Measurements from ENCODE around the gene SLITRK6. TPM values are rescaled to one million over a fixed set of nuclear protein-coding genes. Genes with fewer than 3 reads are reported as not detected.

The SLITRK6 gene
- total RNA-seq (1 to 10 TPM in 3 of 4 donors, under 1 TPM in 1; 0.61 to 4.5 (median 1.7) TPM), polyA plus RNA-seq (1.2 TPM)
- long read RNA-seq, donor 1: 0 reads
- long read RNA-seq, donor 2: 0 reads
- long read RNA-seq, donor 3: 0 reads
- long read RNA-seq, donor 4: 0 reads

- H3K4me3 ChIP-seq (ENCODE audit: low read length): peak within 1 kb of the TSS; percentile 18
- H3K4me1 ChIP-seq (ENCODE audit: control insufficient read depth, insufficient read depth, low read length): no peaks in the 10 kb centered on the region
- ATAC-seq: peak in 1 of 2 donors; percentile 65
- no peaks in the 10 kb centered on the region for H3K27me3 ChIP-seq (ENCODE audit: control insufficient read depth, insufficient read depth)
- 10% methylated on average over 3 of the region's 3 CpGs for WGBS
- no peak within 1 kb of the TSS for H3K27ac ChIP-seq (ENCODE audit: low read length)
- no peak for DNase-seq
- intact Hi-C loops (cut with DNase I): no loop called here
- H3K9me3 ChIP-seq (ENCODE audit: control insufficient read depth, low read length): no peaks in the 10 kb centered on the region
Measured at GRCh38 chr13:85799097-85799582, at the start of gene SLITRK6. Gene SLITRK6, minus strand, starts transcription at chr13:85799419. Its CDS starts 2,911 bp downstream, at chr13:85796508.

- H3K27ac ChIP-seq (ENCODE audit: low read length): no peak overlapping the region
- no peaks in the 10 kb centered on the region for H3K27me3 ChIP-seq (ENCODE audit: control insufficient read depth, insufficient read depth)
- H3K9me3 ChIP-seq (ENCODE audit: control insufficient read depth, low read length): no peaks in the 10 kb centered on the region
- H3K4me1 ChIP-seq (ENCODE audit: control insufficient read depth, insufficient read depth, low read length): no peaks in the 10 kb centered on the region
- intact Hi-C loops (cut with DNase I): no loop called here
- no peak overlapping the region for H3K4me3 ChIP-seq (ENCODE audit: low read length)
- WGBS: 74% methylated on average over 6 of the region's 6 CpGs
- ATAC-seq (no peak), DNase-seq (no peak)
Measured at GRCh38 chr13:85847012-85847411, 47.8 kb upstream of the SLITRK6 start.

- Histone ChIP-seq H3K27ac (ENCODE audit: low read length) (no peak overlapping the region), H3K4me1 (ENCODE audit: control insufficient read depth, insufficient read depth, low read length) (no peaks in the 10 kb centered on the region), H3K27me3 (ENCODE audit: control insufficient read depth, insufficient read depth) (no peaks in the 10 kb centered on the region), H3K9me3 (ENCODE audit: control insufficient read depth, low read length) (no peaks in the 10 kb centered on the region), H3K4me3 (ENCODE audit: low read length) (no peak overlapping the region)
- DNase-seq (no peak), ATAC-seq (no peak)
- intact Hi-C loops (cut with DNase I): no loop called here
- WGBS: 49% methylated on average over 2 of the region's 2 CpGs
Measured at GRCh38 chr13:85841427-85841826, 42.2 kb upstream of the SLITRK6 start.

GRCh38 chr13:85833921-85834320 is 34.7 kb upstream of the SLITRK6 start:
- DNase-seq: no peak
- 90% methylated on average over 2 of the region's 2 CpGs for WGBS
- Histone ChIP-seq H3K9me3 (ENCODE audit: control insufficient read depth, low read length) (no peaks in the 10 kb centered on the region), H3K27me3 (ENCODE audit: control insufficient read depth, insufficient read depth) (no peaks in the 10 kb centered on the region), H3K4me3 (ENCODE audit: low read length) (no peak overlapping the region), H3K27ac (ENCODE audit: low read length) (no peak overlapping the region), H3K4me1 (ENCODE audit: control insufficient read depth, insufficient read depth, low read length) (no peaks in the 10 kb centered on the region)
- intact Hi-C loops (cut with DNase I): no loop called here
- no peak for ATAC-seq

- DNase-seq (no peak), ATAC-seq (no peak)
- intact Hi-C loops (cut with DNase I): no loop called here
- WGBS: 62% methylated on average over 2 of the region's 2 CpGs
- Histone ChIP-seq H3K4me3 (ENCODE audit: low read length) (no peak overlapping the region), H3K4me1 (ENCODE audit: control insufficient read depth, insufficient read depth, low read length) (no peaks in the 10 kb centered on the region), H3K27me3 (ENCODE audit: control insufficient read depth, insufficient read depth) (no peaks in the 10 kb centered on the region), H3K9me3 (ENCODE audit: control insufficient read depth, low read length) (no peaks in the 10 kb centered on the region), H3K27ac (ENCODE audit: low read length) (no peak overlapping the region)
Measured at GRCh38 chr13:85828094-85828684, 29.0 kb upstream of the SLITRK6 start.

GRCh38 chr13:85825454-85825853 is 26.2 kb upstream of the SLITRK6 start:
- DNase-seq (no peak), ATAC-seq (no peak)
- H3K9me3 ChIP-seq (ENCODE audit: control insufficient read depth, low read length): no peaks in the 10 kb centered on the region
- no peak overlapping the region for H3K27ac ChIP-seq (ENCODE audit: low read length)
- H3K4me1 ChIP-seq (ENCODE audit: control insufficient read depth, insufficient read depth, low read length): no peaks in the 10 kb centered on the region
- intact Hi-C loops (cut with DNase I): no loop called here
- no peaks in the 10 kb centered on the region for H3K27me3 ChIP-seq (ENCODE audit: control insufficient read depth, insufficient read depth)
- H3K4me3 ChIP-seq (ENCODE audit: low read length): no peak overlapping the region
- 47% methylated on average over 3 of the region's 3 CpGs for WGBS

- Histone ChIP-seq H3K27me3 (ENCODE audit: control insufficient read depth, insufficient read depth) (no peaks in the 10 kb centered on the region), H3K9me3 (ENCODE audit: control insufficient read depth, low read length) (no peaks in the 10 kb centered on the region), H3K4me3 (ENCODE audit: low read length) (no peak overlapping the region), H3K27ac (ENCODE audit: low read length) (no peak overlapping the region), H3K4me1 (ENCODE audit: control insufficient read depth, insufficient read depth, low read length) (no peaks in the 10 kb centered on the region)
- intact Hi-C loops (cut with DNase I): no loop called here
- DNase-seq: no peak
- no peak for ATAC-seq
- 84% methylated on average over 7 of the region's 7 CpGs for WGBS
Measured at GRCh38 chr13:85823832-85824231, 24.6 kb upstream of the SLITRK6 start.

- DNase-seq (no peak), ATAC-seq (no peak)
- Histone ChIP-seq H3K4me3 (ENCODE audit: low read length) (no peak overlapping the region), H3K27me3 (ENCODE audit: control insufficient read depth, insufficient read depth) (no peaks in the 10 kb centered on the region), H3K4me1 (ENCODE audit: control insufficient read depth, insufficient read depth, low read length) (no peaks in the 10 kb centered on the region), H3K9me3 (ENCODE audit: control insufficient read depth, low read length) (no peaks in the 10 kb centered on the region), H3K27ac (ENCODE audit: low read length) (no peak overlapping the region)
- 78% methylated on average over 2 of the region's 2 CpGs for WGBS
- intact Hi-C loops (cut with DNase I): no loop called here
Measured at GRCh38 chr13:85819513-85819912, 20.3 kb upstream of the SLITRK6 start.

GRCh38 chr13:85816413-85816812 is 17.2 kb upstream of the SLITRK6 start:
- DNase-seq: no peak
- no peaks in the 10 kb centered on the region for H3K4me1 ChIP-seq (ENCODE audit: control insufficient read depth, insufficient read depth, low read length)
- H3K4me3 ChIP-seq (ENCODE audit: low read length): no peak overlapping the region
- H3K27me3 ChIP-seq (ENCODE audit: control insufficient read depth, insufficient read depth): no peaks in the 10 kb centered on the region
- no peak overlapping the region for H3K27ac ChIP-seq (ENCODE audit: low read length)
- no peaks in the 10 kb centered on the region for H3K9me3 ChIP-seq (ENCODE audit: control insufficient read depth, low read length)
- intact Hi-C loops (cut with DNase I): no loop called here
- ATAC-seq: no peak

- ATAC-seq: no peak
- intact Hi-C loops (cut with DNase I): no loop called here
- H3K27me3 ChIP-seq (ENCODE audit: control insufficient read depth, insufficient read depth): no peaks in the 10 kb centered on the region
- WGBS: 76% methylated on average over 1 of the region's 1 CpG
- no peaks in the 10 kb centered on the region for H3K9me3 ChIP-seq (ENCODE audit: control insufficient read depth, low read length)
- no peaks in the 10 kb centered on the region for H3K4me1 ChIP-seq (ENCODE audit: control insufficient read depth, insufficient read depth, low read length)
- no peak overlapping the region for H3K27ac ChIP-seq (ENCODE audit: low read length)
- no peak for DNase-seq
- no peak overlapping the region for H3K4me3 ChIP-seq (ENCODE audit: low read length)
Measured at GRCh38 chr13:85812282-85812681, 13.1 kb upstream of the SLITRK6 start.

GRCh38 chr13:85808811-85809210 is 9.6 kb upstream of the SLITRK6 start:
- no peak overlapping the region for H3K27ac ChIP-seq (ENCODE audit: low read length)
- H3K9me3 ChIP-seq (ENCODE audit: control insufficient read depth, low read length): no peaks in the 10 kb centered on the region
- WGBS: 45% methylated on average over 1 of the region's 1 CpG
- DNase-seq: no peak
- intact Hi-C loops (cut with DNase I): loop anchor here (5.0 to 10.0 kb wide), 3 partner anchors 892 to 914 kb away; no protein-coding TSS in a partner anchor
- H3K4me1 ChIP-seq (ENCODE audit: control insufficient read depth, insufficient read depth, low read length): no peaks in the 10 kb centered on the region
- no peaks in the 10 kb centered on the region for H3K27me3 ChIP-seq (ENCODE audit: control insufficient read depth, insufficient read depth)
- no peak overlapping the region for H3K4me3 ChIP-seq (ENCODE audit: low read length)
- no peak for ATAC-seq

Data from right cardiac atrium (tissue), 5 donors.